ENCODE results near the gene MSH2.

Gene MSH2

DNA sequence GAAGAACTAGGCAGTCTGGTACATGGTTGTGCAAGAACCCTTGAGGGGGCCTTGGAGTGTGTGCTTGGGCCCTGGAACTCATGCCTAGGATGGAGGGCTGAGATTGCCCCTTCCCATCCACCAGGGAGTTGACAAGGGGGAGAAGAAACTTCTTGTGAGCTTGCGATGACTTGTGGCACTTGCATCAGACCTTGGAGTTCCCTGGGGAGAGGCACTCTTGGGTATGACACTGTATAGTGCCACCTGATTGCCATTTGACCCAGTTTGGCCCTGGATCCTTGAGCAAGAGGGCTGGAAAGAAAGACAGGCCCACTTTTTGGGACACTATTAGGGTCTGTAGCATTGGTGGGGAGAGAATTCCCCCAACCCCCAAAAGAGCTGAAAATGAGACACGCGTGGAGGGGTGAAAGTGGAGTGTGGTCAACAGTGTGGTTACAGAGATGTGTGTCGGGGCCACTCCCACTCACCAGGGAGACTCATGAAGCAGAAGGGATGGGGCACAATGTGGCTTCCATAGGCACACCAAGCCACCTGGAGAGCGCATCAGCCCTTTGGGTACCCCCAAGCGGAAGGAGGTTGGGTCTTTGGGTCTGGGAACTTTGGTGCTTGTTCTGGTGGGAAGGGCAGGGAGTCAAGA is 101.3 kb downstream of the MSH2 start:
- Histone ChIP-seq H3K4me3 (ENCODE audit: low read length) (no peak overlapping the region), H3K27ac (ENCODE audit: low read length) (no peak overlapping the region), H3K9me3 (ENCODE audit: insufficient read depth, low read length) (peaks cover 29% of the 10 kb centered on the region)

DNA sequence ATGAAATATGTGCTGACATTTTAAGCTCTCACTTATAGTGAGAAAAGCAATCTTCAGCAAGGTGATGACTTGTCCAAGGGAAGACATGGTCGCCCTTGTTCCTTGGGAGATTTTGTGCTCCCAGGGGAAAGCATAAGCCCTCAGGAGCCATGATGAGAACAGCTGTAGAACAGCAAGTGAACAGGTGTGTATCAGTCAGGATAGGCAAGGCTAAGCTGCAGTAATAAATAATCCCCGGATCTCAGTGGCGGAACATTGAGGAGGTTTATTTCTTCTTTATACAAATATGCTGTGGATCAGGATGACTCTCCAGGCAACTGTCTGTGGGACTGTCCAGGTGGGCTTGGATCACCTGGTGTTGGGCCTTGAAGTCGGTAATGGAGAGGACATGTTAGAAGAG is 103.1 kb downstream of the MSH2 start:
- H3K9me3 ChIP-seq (ENCODE audit: insufficient read depth, low read length), result peaks cover 19% of the 10 kb centered on the region
- no peak for TF ChIP-seq EZH2phosphoT487 (IDR thresholded peaks at IDR 0.05; ENCODE audit: low read depth)
- TF ChIP-seq, protein P1, sequence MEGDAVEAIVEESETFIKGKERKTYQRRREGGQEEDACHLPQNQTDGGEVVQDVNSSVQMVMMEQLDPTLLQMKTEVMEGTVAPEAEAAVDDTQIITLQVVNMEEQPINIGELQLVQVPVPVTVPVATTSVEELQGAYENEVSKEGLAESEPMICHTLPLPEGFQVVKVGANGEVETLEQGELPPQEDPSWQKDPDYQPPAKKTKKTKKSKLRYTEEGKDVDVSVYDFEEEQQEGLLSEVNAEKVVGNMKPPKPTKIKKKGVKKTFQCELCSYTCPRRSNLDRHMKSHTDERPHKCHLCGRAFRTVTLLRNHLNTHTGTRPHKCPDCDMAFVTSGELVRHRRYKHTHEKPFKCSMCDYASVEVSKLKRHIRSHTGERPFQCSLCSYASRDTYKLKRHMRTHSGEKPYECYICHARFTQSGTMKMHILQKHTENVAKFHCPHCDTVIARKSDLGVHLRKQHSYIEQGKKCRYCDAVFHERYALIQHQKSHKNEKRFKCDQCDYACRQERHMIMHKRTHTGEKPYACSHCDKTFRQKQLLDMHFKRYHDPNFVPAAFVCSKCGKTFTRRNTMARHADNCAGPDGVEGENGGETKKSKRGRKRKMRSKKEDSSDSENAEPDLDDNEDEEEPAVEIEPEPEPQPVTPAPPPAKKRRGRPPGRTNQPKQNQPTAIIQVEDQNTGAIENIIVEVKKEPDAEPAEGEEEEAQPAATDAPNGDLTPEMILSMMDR (IDR thresholded peaks at IDR 0.05; ENCODE audit: low read depth, low read length), result no peak
- peaks cover 19% of the 10 kb centered on the region for H3K36me3 ChIP-seq (replicated peaks; ENCODE audit: low read depth, low read length)
- H3K9ac ChIP-seq (ENCODE audit: low read length), result no peak overlapping the region
- no peak overlapping the region for H3K4me3 ChIP-seq (ENCODE audit: low read length)
- no peaks in the 10 kb centered on the region for H4K20me1 ChIP-seq (ENCODE audit: insufficient read depth, low read length)
- H3K27ac ChIP-seq (ENCODE audit: low read length), result no peak overlapping the region
- H3K79me2 ChIP-seq (ENCODE audit: low read length), result no peaks in the 10 kb centered on the region
- no peaks in the 10 kb centered on the region for H3K27me3 ChIP-seq (ENCODE audit: low read depth, low read length)
- no peak overlapping the region for H2AFZ ChIP-seq (ENCODE audit: low read depth, low read length)
- H3K4me1 ChIP-seq (ENCODE audit: low read length), result peaks cover 23% of the 10 kb centered on the region
- no peak overlapping the region for H3K4me2 ChIP-seq (ENCODE audit: low read length)

More for the DNA sequence above, 101.3 kb downstream of the MSH2 start:
- Histone ChIP-seq H4K20me1 (ENCODE audit: insufficient read depth, low read length) (no peaks in the 10 kb centered on the region), H3K27me3 (ENCODE audit: low read depth, low read length) (no peaks in the 10 kb centered on the region), H3K79me2 (ENCODE audit: low read length) (no peaks in the 10 kb centered on the region), H3K4me2 (ENCODE audit: low read length) (0 out of 2 replicates have a peak overlapping the region, but pooled peaks have one; percentile 13), H3K4me1 (ENCODE audit: low read length) (peaks cover 23% of the 10 kb centered on the region), H3K36me3 (replicated peaks; ENCODE audit: low read depth, low read length) (peaks cover 27% of the 10 kb centered on the region), H2AFZ (ENCODE audit: low read depth, low read length) (no peak overlapping the region), H3K9ac (ENCODE audit: low read length) (no peak overlapping the region)
- TF ChIP-seq, protein P1 (IDR thresholded peaks at IDR 0.05; ENCODE audit: low read depth, low read length), result no peak
- TF ChIP-seq EZH2phosphoT487 (IDR thresholded peaks at IDR 0.05; ENCODE audit: low read depth), result no peak

- Histone ChIP-seq H3K9ac (ENCODE audit: low read length) (no peak overlapping the region), H3K27me3 (ENCODE audit: low read depth, low read length) (no peaks in the 10 kb centered on the region), H3K9me3 (ENCODE audit: insufficient read depth, low read length) (peaks cover 19% of the 10 kb centered on the region), H3K36me3 (replicated peaks; ENCODE audit: low read depth, low read length) (peaks cover 19% of the 10 kb centered on the region), H3K4me1 (ENCODE audit: low read length) (peaks cover 23% of the 10 kb centered on the region), H3K79me2 (ENCODE audit: low read length) (no peaks in the 10 kb centered on the region), H3K27ac (ENCODE audit: low read length) (no peak overlapping the region), H3K4me2 (ENCODE audit: low read length) (no peak overlapping the region), H3K4me3 (ENCODE audit: low read length) (no peak overlapping the region), H4K20me1 (ENCODE audit: insufficient read depth, low read length) (no peaks in the 10 kb centered on the region), H2AFZ (ENCODE audit: low read depth, low read length) (no peak overlapping the region)
- TF ChIP-seq, protein P1 (IDR thresholded peaks at IDR 0.05; ENCODE audit: low read depth, low read length), result no peak
- no peak for TF ChIP-seq EZH2phosphoT487 (IDR thresholded peaks at IDR 0.05; ENCODE audit: low read depth)
These were observed 103.5 kb downstream of the MSH2 start for GRCh38 chr2:47506436-47506835.

GRCh38 chr2:47508080-47508479 is 105.1 kb downstream of the MSH2 start:
- Histone ChIP-seq H3K4me2 (ENCODE audit: low read length) (no peak overlapping the region), H3K9ac (ENCODE audit: low read length) (no peak overlapping the region), H3K27me3 (ENCODE audit: low read depth, low read length) (no peaks in the 10 kb centered on the region), H3K4me3 (ENCODE audit: low read length) (no peak overlapping the region), H3K27ac (ENCODE audit: low read length) (no peak overlapping the region), H3K79me2 (ENCODE audit: low read length) (no peaks in the 10 kb centered on the region), H3K4me1 (ENCODE audit: low read length) (peaks cover 12% of the 10 kb centered on the region), H2AFZ (ENCODE audit: low read depth, low read length) (no peak overlapping the region), H3K9me3 (ENCODE audit: insufficient read depth, low read length) (peaks cover 13% of the 10 kb centered on the region), H3K36me3 (replicated peaks; ENCODE audit: low read depth, low read length) (peaks cover 14% of the 10 kb centered on the region), H4K20me1 (ENCODE audit: insufficient read depth, low read length) (no peaks in the 10 kb centered on the region)
- TF ChIP-seq, protein P1 (IDR thresholded peaks at IDR 0.05; ENCODE audit: low read depth, low read length), result no peak
- no peak for TF ChIP-seq EZH2phosphoT487 (IDR thresholded peaks at IDR 0.05; ENCODE audit: low read depth)
